ENCODE data around the gene NTM. TPM values are rescaled to one million over a fixed set of nuclear protein-coding genes. Genes with fewer than 3 reads are reported as not detected.
A peak's percentile ranks its signal among the peaks of the same experiment; 100 is the strongest.

Gene NTM
- total and polyA plus RNA-seq, 2 donors (not counting 1 experiment from before 2014, with no cell fraction given): 12.3 to 28.6 TPM

DNA sequence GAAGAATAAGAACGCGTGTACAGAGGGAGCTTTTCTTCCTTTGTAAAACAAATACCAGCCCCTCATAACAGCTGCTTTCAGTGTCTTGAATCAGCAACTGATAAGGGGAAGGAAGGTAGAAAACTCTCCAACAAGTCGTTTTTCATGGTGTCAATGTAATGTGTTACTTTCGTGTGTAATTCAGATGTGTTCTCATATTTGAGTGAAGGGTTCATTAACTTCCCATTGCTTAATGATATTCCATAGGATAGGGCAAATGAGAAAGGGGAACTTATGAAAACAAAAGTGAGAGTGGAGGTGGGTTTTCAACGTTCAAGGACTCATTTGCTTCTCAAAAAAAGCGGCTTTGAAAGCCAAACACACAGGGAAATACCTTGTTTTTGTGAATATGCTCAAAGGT lies 452.1 kb downstream of the NTM start:
- H3K36me3 ChIP-seq (ENCODE audit: control insufficient read depth, insufficient read depth, low read length): no peaks in the 10 kb centered on the region
- no peak overlapping the region for H2AFZ ChIP-seq (ENCODE audit: low read length)
- H4K20me1 ChIP-seq (ENCODE audit: control insufficient read depth, extremely low read depth, insufficient read depth, low read length): no peaks in the 10 kb centered on the region
- DNase-seq (ENCODE audit: low read depth in 2 of 2): no peak
- no peaks in the 10 kb centered on the region for H3K9me3 ChIP-seq (ENCODE audit: control insufficient read depth, insufficient read depth, low read depth, low read length)
- H3K4me1 ChIP-seq (ENCODE audit: control insufficient read depth, extremely low read depth, insufficient read depth, low read length): no peaks in the 10 kb centered on the region
- H3K4me2 ChIP-seq (ENCODE audit: extremely low read depth, insufficient read depth, low read length): no peak overlapping the region
- TF ChIP-seq, protein P1, sequence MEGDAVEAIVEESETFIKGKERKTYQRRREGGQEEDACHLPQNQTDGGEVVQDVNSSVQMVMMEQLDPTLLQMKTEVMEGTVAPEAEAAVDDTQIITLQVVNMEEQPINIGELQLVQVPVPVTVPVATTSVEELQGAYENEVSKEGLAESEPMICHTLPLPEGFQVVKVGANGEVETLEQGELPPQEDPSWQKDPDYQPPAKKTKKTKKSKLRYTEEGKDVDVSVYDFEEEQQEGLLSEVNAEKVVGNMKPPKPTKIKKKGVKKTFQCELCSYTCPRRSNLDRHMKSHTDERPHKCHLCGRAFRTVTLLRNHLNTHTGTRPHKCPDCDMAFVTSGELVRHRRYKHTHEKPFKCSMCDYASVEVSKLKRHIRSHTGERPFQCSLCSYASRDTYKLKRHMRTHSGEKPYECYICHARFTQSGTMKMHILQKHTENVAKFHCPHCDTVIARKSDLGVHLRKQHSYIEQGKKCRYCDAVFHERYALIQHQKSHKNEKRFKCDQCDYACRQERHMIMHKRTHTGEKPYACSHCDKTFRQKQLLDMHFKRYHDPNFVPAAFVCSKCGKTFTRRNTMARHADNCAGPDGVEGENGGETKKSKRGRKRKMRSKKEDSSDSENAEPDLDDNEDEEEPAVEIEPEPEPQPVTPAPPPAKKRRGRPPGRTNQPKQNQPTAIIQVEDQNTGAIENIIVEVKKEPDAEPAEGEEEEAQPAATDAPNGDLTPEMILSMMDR (conservative IDR thresholded peaks at IDR 0.05 in 1 of 2, IDR thresholded peaks at IDR 0.05 in 1 of 2; ENCODE audit: low read depth in 1 of 2, low read length in 2 of 2): no peak
- no peak for TF ChIP-seq EZH2 (IDR thresholded peaks at IDR 0.05; ENCODE audit: low read length, missing control alignments)
- no peaks in the 10 kb centered on the region for H3K79me2 ChIP-seq (ENCODE audit: control insufficient read depth, insufficient read depth, low read length)
- H3K9ac ChIP-seq (ENCODE audit: insufficient read depth, low read length): no peak overlapping the region
- H3K4me3 ChIP-seq (replicated peaks in 1 of 4; ENCODE audit: control extremely low read depth in 1 of 4, insufficient read depth in 1 of 4, low read depth in 3 of 4, low read length in 4 of 4): no peak overlapping the region
- H3K27me3 ChIP-seq (ENCODE audit: control insufficient read depth, insufficient read depth, low read length): peaks cover 6% of the 10 kb centered on the region
- no peak overlapping the region for H3K27ac ChIP-seq (ENCODE audit: insufficient read depth, low read length)

GRCh38 chr11:131823772-131824171 lies 453.4 kb downstream of the NTM start:
- Histone ChIP-seq H3K4me1 (ENCODE audit: control insufficient read depth, extremely low read depth, insufficient read depth, low read length) (no peaks in the 10 kb centered on the region), H3K4me3 (replicated peaks in 1 of 4; ENCODE audit: control extremely low read depth in 1 of 4, insufficient read depth in 1 of 4, low read depth in 3 of 4, low read length in 4 of 4) (no peak overlapping the region), H3K9ac (ENCODE audit: insufficient read depth, low read length) (no peak overlapping the region), H3K27ac (ENCODE audit: insufficient read depth, low read length) (no peak overlapping the region), H3K9me3 (ENCODE audit: control insufficient read depth, insufficient read depth, low read depth, low read length) (no peaks in the 10 kb centered on the region), H3K36me3 (ENCODE audit: control insufficient read depth, insufficient read depth, low read length) (no peaks in the 10 kb centered on the region), H3K27me3 (ENCODE audit: control insufficient read depth, insufficient read depth, low read length) (peaks cover 9% of the 10 kb centered on the region), H3K4me2 (ENCODE audit: extremely low read depth, insufficient read depth, low read length) (no peak overlapping the region), H3K79me2 (ENCODE audit: control insufficient read depth, insufficient read depth, low read length) (no peaks in the 10 kb centered on the region), H4K20me1 (ENCODE audit: control insufficient read depth, extremely low read depth, insufficient read depth, low read length) (no peaks in the 10 kb centered on the region), H2AFZ (ENCODE audit: low read length) (no peak overlapping the region)
- TF ChIP-seq EZH2 (IDR thresholded peaks at IDR 0.05; ENCODE audit: low read length, missing control alignments): no peak
- TF ChIP-seq, protein P1 (conservative IDR thresholded peaks at IDR 0.05 in 1 of 2, IDR thresholded peaks at IDR 0.05 in 1 of 2; ENCODE audit: low read depth in 1 of 2, low read length in 2 of 2): no peak
- no peak for DNase-seq (ENCODE audit: low read depth in 2 of 2)

GRCh38 chr11:131824771-131825170 lies 454.4 kb downstream of the NTM start:
- Histone ChIP-seq H3K27ac (ENCODE audit: insufficient read depth, low read length) (no peak overlapping the region), H3K27me3 (ENCODE audit: control insufficient read depth, insufficient read depth, low read length) (peaks cover 9% of the 10 kb centered on the region), H3K36me3 (ENCODE audit: control insufficient read depth, insufficient read depth, low read length) (no peaks in the 10 kb centered on the region), H3K9ac (ENCODE audit: insufficient read depth, low read length) (no peak overlapping the region), H3K9me3 (ENCODE audit: control insufficient read depth, insufficient read depth, low read depth, low read length) (no peaks in the 10 kb centered on the region), H3K79me2 (ENCODE audit: control insufficient read depth, insufficient read depth, low read length) (no peaks in the 10 kb centered on the region), H3K4me2 (ENCODE audit: extremely low read depth, insufficient read depth, low read length) (no peak overlapping the region), H3K4me3 (replicated peaks in 1 of 4; ENCODE audit: control extremely low read depth in 1 of 4, insufficient read depth in 1 of 4, low read depth in 3 of 4, low read length in 4 of 4) (no peak overlapping the region), H2AFZ (ENCODE audit: low read length) (no peak overlapping the region), H3K4me1 (ENCODE audit: control insufficient read depth, extremely low read depth, insufficient read depth, low read length) (no peaks in the 10 kb centered on the region), H4K20me1 (ENCODE audit: control insufficient read depth, extremely low read depth, insufficient read depth, low read length) (no peaks in the 10 kb centered on the region)
- DNase-seq (ENCODE audit: low read depth in 2 of 2): peak in 1 of 2 donors; percentile 85
- TF ChIP-seq EZH2 (IDR thresholded peaks at IDR 0.05; ENCODE audit: low read length, missing control alignments): no peak
- TF ChIP-seq, protein P1 (conservative IDR thresholded peaks at IDR 0.05 in 1 of 2, IDR thresholded peaks at IDR 0.05 in 1 of 2; ENCODE audit: low read depth in 1 of 2, low read length in 2 of 2): no peak
